ENCODE measurements around the gene RMI2. TPM values are rescaled to one million over a fixed set of nuclear protein-coding genes. Genes with fewer than 3 reads are reported as not detected.
"Not testable (repeated sequence)": the region's sequence is repeated elsewhere in the genome, so short reads cannot be mapped to it uniquely, and the experiment has no call there.

RMI2 gene
- total RNA-seq, 1 experiment from 2014 or later = 57.7 TPM

DNA sequence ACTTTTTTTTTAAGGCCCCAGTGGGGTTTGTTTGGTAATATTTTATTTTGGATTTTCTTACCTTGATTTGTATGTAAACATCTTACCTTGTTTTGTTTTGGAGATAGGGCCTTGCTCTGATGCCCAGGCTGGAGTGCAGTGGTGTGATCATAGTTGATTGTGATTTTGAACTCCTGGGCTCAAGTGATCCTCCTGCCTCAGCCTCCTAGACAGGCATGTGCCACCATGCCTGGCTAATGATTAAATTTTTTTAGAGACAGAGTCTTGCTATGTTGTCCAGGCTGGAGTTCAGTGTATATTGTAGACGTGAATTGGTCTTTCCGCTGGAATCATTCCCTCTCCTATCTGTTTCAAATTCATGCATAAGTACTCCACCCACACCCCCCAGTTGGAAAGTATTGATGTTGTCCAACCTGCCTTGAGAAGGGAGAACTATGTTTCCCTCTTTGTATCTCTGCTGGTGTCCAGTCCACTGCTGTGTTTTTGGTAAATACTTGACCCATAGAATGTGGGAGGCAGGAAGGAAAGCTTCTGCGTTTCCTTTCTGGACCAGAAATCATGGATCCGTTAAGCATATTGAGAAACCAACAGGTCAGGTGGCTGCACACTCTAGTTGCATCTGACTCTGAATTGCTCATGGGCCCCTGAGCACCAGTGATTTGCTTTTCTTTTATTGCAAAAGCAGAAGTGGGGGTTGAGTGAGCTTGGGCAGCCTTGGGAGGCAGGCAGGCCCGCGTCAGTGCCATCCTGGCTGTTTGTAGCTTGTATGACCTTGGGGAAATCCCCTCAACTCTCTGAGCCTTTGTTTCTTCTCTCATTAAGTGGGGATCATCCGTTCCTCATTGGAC is 25.0 kb downstream of the RMI2 start:
- in situ Hi-C loops (cut with HindIII; ENCODE audit: low pct_unique_long_range_greater_than_20kb, low sequenced_read_pairs) = no loop called here
- DNase-seq (ENCODE audit: low read depth) = peak; percentile 98

GRCh38 chr16:11370932-11371279 is 25.6 kb downstream of the RMI2 start:
- in situ Hi-C loops (cut with HindIII; ENCODE audit: low pct_unique_long_range_greater_than_20kb, low sequenced_read_pairs); DNase-seq (ENCODE audit: low read depth): not testable (repeated sequence)

DNA sequence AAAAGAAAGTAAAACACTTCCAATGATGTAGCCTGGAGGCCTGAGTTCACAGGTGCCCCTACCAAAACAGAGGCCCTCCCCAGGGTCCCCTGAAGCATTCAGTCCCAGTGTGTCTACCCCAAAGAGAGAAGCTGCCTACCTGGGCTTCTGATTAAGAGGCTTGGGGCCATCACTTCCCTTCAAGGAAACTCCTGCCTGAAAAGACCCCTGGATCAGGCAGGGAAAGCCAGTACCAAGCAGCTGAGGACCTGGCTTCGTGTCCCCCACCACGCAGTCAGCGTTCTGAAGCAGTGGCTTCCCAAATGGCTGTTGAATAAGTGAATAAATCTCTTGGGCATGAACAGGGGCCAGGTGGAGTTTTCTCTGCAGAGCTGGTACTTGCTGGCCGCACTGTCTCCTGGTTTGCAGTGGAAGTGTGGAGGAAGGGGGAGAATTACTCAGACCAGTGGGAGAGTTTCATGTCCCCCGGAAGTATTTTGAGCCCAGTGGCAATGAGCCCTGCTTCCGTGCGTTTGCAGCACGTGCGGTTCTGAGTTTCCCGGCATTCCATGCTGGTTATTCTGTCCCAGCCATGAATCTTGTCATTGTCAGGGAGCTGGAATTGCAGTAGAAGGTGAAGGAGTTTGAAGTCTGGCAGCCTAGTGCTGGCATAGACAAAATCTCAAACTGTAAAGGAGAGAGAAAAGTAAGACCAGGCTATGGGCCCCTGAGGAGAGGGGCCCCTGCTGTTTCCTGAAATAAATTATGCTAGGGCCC is 27.0 kb downstream of the RMI2 start:
- no peak for DNase-seq (ENCODE audit: low read depth)
- in situ Hi-C loops (cut with HindIII; ENCODE audit: low pct_unique_long_range_greater_than_20kb, low sequenced_read_pairs) = no loop called here

DNA sequence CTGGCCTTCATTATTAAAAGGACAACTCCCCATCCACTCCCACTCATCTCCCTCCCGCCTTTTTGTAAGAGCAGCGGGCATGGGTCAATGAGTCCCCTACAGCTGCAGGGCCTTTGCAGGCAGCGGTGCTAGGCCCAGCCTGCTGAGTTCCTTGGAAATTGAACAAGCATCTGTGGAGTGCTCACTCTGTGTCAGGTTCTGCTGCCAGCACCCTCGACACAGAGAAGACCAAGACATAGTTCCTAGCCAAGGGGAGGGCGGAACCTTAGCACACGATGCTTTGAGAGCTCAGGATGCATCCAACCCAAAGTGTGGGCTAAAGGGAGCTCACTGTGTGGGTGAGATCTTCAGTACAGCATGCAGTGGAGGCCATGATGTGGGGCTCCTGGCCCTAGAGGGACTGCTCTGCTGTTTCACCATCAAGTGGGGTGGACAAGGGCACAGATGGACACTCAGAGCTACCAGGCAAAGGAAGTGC is 27.6 kb downstream of the RMI2 start:
- in situ Hi-C loops (cut with HindIII; ENCODE audit: low pct_unique_long_range_greater_than_20kb, low sequenced_read_pairs) = no loop called here
- DNase-seq (ENCODE audit: low read depth) = no peak

GRCh38 chr16:11374255-11374654 is 29.0 kb downstream of the RMI2 start:
- in situ Hi-C loops (cut with HindIII; ENCODE audit: low pct_unique_long_range_greater_than_20kb, low sequenced_read_pairs) = no loop called here
- no peak for DNase-seq (ENCODE audit: low read depth)

DNA sequence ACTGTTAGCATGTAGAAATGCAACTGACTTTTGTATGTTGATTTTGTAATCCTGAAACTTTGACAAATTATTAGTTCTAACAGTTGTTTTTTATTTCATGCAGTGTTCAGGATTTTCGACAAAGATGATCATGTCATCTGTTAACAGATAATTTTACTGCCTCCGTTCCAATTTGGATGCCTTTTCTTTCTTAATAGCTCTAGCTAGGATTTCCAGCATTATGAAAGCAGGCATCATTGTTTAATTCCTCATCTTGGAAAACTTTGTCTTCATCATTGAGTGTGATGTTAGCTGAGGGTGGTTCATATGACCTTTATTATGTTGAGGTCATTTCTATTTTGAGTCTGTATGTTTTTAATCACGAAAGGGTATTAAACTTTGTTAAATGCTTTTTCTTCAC is 31.9 kb downstream of the RMI2 start:
- in situ Hi-C loops (cut with HindIII; ENCODE audit: low pct_unique_long_range_greater_than_20kb, low sequenced_read_pairs) = no loop called here
- no peak for DNase-seq (ENCODE audit: low read depth)

DNA sequence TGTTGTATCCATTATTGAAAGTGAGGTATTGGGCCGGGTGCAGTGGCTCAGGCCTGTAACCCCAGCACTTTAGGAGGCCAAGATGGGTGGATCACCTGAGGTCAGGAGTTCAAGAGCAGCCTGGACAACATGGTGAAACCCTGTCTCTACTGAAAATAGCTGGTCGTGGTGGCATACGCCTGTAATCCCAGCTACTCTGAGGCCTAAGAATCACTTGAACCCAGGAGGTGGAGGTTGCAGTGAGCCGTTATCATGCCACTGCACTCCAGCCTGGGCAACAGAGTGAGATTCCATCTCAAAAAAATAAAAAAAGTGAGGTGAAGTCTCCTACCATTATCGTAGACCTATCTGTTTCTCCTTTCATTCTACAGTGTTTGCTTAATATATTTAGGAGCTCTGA is 33.7 kb downstream of the RMI2 start:
- in situ Hi-C loops (cut with HindIII; ENCODE audit: low pct_unique_long_range_greater_than_20kb, low sequenced_read_pairs); DNase-seq (ENCODE audit: low read depth): not testable (repeated sequence)

GRCh38 chr16:11379420-11379819 is 34.2 kb downstream of the RMI2 start:
- in situ Hi-C loops (cut with HindIII; ENCODE audit: low pct_unique_long_range_greater_than_20kb, low sequenced_read_pairs) = no loop called here
- DNase-seq (ENCODE audit: low read depth) = peak; percentile 80

- no peak for DNase-seq (ENCODE audit: low read depth)
- in situ Hi-C loops (cut with HindIII; ENCODE audit: low pct_unique_long_range_greater_than_20kb, low sequenced_read_pairs) = no loop called here
Measured at GRCh38 chr16:11380836-11381235, 35.6 kb downstream of the RMI2 start.

DNA sequence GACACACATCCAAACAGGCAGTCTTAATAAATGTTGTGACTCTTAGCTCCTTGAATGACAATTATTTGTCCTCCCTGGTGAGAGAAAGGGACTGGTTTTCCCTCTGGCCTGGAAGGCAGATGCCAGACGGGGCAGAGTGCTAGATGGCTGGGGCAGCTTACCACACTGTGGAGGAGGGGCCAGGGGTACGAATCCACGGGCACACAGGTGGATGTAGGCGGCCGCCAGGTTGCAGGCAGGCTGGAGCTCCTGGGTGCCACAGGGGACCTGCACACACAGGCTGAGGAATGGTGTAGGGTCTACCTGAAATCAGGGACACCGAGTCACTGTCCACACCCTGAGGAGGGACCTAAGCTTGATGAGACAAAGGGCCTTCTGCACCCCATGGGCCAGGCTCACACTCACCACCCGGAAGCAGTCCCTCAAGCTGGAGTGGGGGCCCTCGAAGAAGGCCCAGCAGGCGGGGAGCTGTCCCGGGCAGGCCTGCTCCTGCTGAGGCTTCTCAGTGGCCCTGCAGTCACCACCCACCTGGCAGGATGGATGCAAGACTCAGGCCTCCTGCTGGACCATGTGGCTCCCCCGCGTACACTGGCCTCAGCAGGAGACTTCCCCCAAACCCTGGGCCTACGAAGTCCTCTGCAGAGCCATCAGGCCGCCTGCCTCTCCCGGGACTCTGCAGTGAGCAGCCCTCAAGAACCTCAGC is 38.4 kb downstream of the RMI2 start:
- in situ Hi-C loops (cut with HindIII; ENCODE audit: low pct_unique_long_range_greater_than_20kb, low sequenced_read_pairs) = no loop called here
- no peak for DNase-seq (ENCODE audit: low read depth)

GRCh38 chr16:11384184-11384955 is 39.1 kb downstream of the RMI2 start:
- in situ Hi-C loops (cut with HindIII; ENCODE audit: low pct_unique_long_range_greater_than_20kb, low sequenced_read_pairs) = no loop called here

DNA sequence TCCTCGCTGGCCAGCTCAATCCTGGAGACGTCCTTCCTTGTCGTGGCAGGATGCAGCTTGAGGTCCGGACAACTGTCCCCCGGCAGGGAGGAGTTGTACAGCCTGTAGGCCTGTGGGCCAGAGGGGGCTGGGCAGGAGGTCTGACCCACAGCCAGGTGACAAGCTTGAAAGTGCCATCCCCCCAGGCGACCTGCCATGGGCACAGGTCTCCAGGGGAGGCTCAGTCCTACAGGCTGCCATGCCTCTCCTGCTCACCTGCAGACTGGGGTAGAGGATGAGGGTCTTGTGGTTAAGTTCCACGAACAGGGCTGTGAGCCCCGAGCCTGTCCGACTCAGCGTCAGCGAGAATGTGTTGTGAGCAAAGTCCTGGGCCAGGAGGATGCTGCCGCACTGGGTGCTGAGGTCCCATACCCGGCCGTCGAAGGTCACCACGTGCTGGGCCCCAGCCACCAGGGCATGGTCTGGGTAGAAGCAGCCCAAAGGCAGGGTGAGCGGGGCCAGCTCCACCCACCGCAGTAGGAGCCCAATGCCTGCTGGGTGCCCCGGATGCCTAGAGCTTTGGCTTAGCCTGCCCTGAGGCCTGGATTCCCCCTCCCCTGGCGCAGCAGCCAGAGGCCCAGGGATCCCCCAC is 39.8 kb downstream of the RMI2 start:
- in situ Hi-C loops (cut with HindIII; ENCODE audit: low pct_unique_long_range_greater_than_20kb, low sequenced_read_pairs) = no loop called here
- no peak for DNase-seq (ENCODE audit: low read depth)

More at GRCh38 chr16:11384184-11384955, 39.1 kb downstream of the RMI2 start:
- DNase-seq (ENCODE audit: low read depth) = no peak

- DNase-seq (ENCODE audit: low read depth) = no peak
- in situ Hi-C loops (cut with HindIII; ENCODE audit: low pct_unique_long_range_greater_than_20kb, low sequenced_read_pairs) = no loop called here
Measured at GRCh38 chr16:11386054-11386680, 40.9 kb downstream of the RMI2 start.

DNA sequence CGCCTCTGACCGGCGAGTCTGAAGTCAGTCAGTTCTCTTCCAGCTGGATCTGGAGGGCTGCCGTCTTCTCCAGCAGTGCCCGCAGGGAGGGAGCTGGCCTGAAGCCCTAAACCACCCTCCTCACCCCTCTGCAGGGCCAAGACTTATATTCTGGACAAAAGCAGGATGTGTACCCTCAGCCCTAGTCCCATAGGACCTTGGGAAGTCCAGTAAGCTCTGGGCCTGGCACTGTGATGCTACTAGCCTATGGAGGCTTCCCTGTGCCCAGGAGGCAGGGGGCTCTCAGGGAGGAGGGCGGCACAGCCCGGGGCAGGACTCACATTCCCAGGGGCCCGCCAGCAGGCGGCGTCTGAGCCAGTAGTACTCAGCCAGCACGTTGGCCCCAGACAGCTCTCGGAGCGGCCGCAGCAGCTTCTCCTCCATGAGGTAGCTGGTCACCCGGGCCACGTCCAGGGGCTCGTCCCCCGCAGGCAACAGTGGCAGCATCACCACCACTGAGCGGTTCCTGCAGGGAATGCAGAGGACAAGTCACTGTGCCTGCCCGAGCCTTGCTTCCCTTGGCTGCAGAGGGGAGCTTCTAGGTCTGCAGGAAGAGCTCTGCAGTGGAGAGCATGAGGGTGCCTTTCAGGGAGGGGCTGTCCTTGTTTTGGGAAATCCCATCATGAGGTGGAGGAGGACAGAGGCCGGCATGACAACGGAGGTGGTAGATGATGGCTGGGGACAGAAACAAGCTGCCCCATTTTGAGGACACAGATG is 41.7 kb downstream of the RMI2 start:
- in situ Hi-C loops (cut with HindIII; ENCODE audit: low pct_unique_long_range_greater_than_20kb, low sequenced_read_pairs) = no loop called here
- DNase-seq (ENCODE audit: low read depth) = no peak

GRCh38 chr16:11389083-11389482 is 43.8 kb downstream of the RMI2 start:
- DNase-seq (ENCODE audit: low read depth) = no peak
- in situ Hi-C loops (cut with HindIII; ENCODE audit: low pct_unique_long_range_greater_than_20kb, low sequenced_read_pairs) = no loop called here

DNA sequence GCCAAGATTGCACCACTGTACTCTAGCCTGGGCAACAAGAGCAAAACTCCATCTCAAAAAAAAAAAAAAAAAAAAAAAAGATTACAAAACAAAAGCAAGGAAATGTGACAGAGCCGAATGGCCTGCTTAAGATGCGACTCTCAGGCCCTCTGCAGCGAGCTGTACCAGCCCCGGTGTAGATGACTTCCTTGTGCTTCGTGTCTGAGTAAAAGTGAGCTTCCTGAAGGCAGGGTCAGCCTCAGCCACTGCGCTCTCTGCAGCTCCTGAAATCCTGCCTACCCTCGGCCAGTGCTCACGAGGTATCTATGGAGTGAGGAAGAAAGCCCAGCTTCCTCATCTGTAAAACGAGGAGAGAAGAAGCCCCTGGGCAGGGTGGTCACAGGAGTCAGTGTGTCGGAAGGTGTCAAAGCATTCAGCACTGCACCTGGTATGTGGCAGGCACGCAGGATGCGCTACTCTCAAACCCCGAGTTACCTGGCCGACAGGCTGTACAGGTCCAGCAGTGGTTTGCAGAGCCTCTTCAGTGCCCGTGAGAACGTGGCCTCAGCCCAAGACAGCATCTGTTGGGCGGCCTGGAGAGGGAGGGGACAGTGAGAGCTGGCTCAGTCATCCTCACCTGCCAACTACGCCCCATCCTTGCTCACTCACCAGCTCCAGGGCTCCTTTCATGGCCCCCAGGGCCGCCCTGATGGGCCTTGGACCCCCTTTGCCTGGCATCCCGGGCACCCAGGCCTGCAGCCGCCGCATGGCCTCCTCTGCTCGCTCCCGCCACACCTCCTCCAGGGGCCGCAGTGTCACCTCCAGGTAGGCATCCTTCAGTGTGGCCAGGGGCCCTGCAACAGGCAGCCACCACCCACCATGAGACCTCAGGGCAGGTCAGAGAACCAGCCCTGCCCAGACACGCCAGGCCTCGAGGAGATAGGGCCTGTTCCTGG is 44.6 kb downstream of the RMI2 start:
- no peak for DNase-seq (ENCODE audit: low read depth)
- in situ Hi-C loops (cut with HindIII; ENCODE audit: low pct_unique_long_range_greater_than_20kb, low sequenced_read_pairs) = no loop called here
